HCT116 (cell line): ENCODE measurements around the gene GRIK5.

Experiments
- JUND ChIP-seq: IDR thresholded peaks from 2 replicates; pipeline ENCODE4 v1.6.1; 2012
- MAX ChIP-seq: IDR thresholded peaks from 2 replicates; pipeline ENCODE4 v1.6.1; 2012
- POLR2A ChIP-seq: IDR thresholded peaks from 2 replicates; pipeline ENCODE4 v1.7.0; 2011; ENCODE audit warnings: borderline replicate concordance; ENCODE audit not compliant: insufficient read depth, insufficient read length; ENCODE audit errors: extremely low read depth
- TF ChIP-seq, protein P1 (sequence below): IDR thresholded peaks from 2 replicates; pipeline ENCODE4 v1.6.1; 2012; ENCODE audit warnings: low read depth

DNA sequence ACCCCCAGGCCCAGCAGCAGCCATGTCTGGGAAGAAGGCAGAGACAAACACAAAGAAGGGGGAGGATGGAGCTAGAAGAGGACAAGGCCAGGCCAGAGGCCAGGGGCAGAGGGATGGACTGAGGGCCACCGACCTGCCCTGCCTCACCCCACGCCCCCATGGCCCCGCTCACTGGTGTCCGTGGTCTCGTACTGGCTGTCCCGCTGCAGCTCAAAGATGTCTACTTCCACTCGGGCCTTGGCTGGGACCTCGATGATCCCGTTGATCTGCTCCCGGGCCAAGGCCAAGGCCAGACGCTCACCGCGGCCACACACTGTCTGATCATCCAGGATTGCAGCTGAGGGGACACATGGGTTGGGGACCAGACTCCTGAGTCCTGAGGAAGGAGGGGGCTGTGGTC, 5.0 kb downstream of the GRIK5 start:
- TF ChIP-seq JUND: no peak
- TF ChIP-seq POLR2A: no peak
- TF ChIP-seq, protein P1, sequence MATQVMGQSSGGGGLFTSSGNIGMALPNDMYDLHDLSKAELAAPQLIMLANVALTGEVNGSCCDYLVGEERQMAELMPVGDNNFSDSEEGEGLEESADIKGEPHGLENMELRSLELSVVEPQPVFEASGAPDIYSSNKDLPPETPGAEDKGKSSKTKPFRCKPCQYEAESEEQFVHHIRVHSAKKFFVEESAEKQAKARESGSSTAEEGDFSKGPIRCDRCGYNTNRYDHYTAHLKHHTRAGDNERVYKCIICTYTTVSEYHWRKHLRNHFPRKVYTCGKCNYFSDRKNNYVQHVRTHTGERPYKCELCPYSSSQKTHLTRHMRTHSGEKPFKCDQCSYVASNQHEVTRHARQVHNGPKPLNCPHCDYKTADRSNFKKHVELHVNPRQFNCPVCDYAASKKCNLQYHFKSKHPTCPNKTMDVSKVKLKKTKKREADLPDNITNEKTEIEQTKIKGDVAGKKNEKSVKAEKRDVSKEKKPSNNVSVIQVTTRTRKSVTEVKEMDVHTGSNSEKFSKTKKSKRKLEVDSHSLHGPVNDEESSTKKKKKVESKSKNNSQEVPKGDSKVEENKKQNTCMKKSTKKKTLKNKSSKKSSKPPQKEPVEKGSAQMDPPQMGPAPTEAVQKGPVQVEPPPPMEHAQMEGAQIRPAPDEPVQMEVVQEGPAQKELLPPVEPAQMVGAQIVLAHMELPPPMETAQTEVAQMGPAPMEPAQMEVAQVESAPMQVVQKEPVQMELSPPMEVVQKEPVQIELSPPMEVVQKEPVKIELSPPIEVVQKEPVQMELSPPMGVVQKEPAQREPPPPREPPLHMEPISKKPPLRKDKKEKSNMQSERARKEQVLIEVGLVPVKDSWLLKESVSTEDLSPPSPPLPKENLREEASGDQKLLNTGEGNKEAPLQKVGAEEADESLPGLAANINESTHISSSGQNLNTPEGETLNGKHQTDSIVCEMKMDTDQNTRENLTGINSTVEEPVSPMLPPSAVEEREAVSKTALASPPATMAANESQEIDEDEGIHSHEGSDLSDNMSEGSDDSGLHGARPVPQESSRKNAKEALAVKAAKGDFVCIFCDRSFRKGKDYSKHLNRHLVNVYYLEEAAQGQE: no peak
- TF ChIP-seq MAX: no peak
